ENCODE data around the gene PSMD9.

- TF ChIP-seq, protein P1, sequence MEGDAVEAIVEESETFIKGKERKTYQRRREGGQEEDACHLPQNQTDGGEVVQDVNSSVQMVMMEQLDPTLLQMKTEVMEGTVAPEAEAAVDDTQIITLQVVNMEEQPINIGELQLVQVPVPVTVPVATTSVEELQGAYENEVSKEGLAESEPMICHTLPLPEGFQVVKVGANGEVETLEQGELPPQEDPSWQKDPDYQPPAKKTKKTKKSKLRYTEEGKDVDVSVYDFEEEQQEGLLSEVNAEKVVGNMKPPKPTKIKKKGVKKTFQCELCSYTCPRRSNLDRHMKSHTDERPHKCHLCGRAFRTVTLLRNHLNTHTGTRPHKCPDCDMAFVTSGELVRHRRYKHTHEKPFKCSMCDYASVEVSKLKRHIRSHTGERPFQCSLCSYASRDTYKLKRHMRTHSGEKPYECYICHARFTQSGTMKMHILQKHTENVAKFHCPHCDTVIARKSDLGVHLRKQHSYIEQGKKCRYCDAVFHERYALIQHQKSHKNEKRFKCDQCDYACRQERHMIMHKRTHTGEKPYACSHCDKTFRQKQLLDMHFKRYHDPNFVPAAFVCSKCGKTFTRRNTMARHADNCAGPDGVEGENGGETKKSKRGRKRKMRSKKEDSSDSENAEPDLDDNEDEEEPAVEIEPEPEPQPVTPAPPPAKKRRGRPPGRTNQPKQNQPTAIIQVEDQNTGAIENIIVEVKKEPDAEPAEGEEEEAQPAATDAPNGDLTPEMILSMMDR (IDR thresholded peaks at IDR 0.05; ENCODE audit: insufficient read depth, low read length, poor library complexity, severe bottlenecking): no peak
- TF ChIP-seq EZH2phosphoT487 (conservative IDR thresholded peaks at IDR 0.05; ENCODE audit: low read length): no peak
Measured at GRCh38 chr12:121932176-121932536, 43.6 kb downstream of the PSMD9 start.

Data from SU-DHL-6 (cell line).